ENCODE measurements around the gene SLC4A1. TPM values are rescaled to one million over a fixed set of nuclear protein-coding genes. Genes with fewer than 3 reads are reported as not detected.
A peak's percentile ranks its signal among the peaks of the same experiment; 100 is the strongest.

The SLC4A1 gene
- total RNA-seq, 1 experiment from 2014 or later: 0.22 TPM

DNA sequence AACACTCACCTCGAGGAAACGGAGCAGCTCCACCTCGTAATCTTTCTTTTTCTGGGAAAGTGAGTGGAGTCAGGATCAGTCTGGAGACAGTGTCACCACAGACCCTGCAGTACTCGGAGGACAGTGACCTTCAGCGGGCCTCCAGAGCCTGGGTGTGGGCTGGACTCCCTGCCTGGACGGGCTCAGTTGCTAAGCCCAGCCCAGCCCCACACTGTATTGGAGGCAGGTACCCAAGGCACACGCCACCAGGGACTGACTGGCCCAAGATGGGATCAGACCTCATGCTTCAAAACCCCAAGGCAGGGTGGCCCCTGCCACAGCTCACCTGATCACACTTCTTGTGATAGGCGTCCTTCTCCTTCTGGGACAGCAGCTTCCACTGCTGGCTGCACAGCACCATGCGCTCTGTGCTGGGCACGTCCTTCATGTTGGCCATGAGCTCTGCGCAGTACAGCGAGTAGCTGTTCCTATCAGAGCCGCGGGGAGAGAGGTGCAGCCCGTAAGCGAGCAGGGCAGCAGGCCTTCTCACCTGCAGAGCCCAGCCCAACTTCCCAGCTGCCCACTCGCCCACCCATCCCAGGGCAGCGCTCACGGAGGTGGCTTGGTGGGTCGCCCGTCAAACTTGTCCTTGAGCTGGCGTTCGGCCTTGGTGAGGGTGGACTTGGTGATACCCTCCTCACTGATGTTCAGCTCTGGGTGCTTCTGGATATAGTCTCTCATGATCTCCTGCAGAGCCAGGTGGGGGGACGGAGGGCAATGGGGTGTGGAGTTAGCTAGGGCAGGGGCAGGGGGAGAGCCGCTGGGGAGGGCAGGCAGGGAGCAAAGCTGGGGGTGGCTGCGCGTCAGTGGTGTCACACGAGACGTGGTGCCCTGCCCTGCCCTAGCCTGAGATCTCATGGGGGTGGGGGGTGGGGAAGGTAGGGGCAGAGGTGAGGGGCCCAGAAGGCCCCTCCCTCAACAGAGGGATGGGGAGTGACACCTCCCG, 56.4 kb downstream of the SLC4A1 start:
- no peaks in the 10 kb centered on the region for H3K9me2 ChIP-seq (ENCODE audit: insufficient read depth)
- no peak overlapping the region for H2AFZ ChIP-seq (ENCODE audit: low read depth, low read length, poor library complexity, severe bottlenecking)
- BruUV-seq (replicated peaks): no TSS peak
- TF ChIP-seq YY1 (IDR thresholded peaks at IDR 0.05; ENCODE audit: extremely low read depth, insufficient replicate concordance, low read depth, low read length): no peak
- no peak for TF ChIP-seq POLR2A (IDR thresholded peaks at IDR 0.05; ENCODE audit: borderline replicate concordance, extremely low read depth, insufficient read depth, insufficient read length)
- no peak for TF ChIP-seq EZH2phosphoT487 (IDR thresholded peaks at IDR 0.05; ENCODE audit: borderline replicate concordance)
- no peak for TF ChIP-seq SRF (IDR thresholded peaks at IDR 0.05; ENCODE audit: low read depth)
- TF ChIP-seq POLR2AphosphoS5 (IDR thresholded peaks at IDR 0.05; ENCODE audit: low read depth, low read length): no peak
- TF ChIP-seq EGR1 (IDR thresholded peaks at IDR 0.05; ENCODE audit: low read depth): no peak
- no peak for TF ChIP-seq EZH2 (IDR thresholded peaks at IDR 0.05)
- TF ChIP-seq, protein P1, sequence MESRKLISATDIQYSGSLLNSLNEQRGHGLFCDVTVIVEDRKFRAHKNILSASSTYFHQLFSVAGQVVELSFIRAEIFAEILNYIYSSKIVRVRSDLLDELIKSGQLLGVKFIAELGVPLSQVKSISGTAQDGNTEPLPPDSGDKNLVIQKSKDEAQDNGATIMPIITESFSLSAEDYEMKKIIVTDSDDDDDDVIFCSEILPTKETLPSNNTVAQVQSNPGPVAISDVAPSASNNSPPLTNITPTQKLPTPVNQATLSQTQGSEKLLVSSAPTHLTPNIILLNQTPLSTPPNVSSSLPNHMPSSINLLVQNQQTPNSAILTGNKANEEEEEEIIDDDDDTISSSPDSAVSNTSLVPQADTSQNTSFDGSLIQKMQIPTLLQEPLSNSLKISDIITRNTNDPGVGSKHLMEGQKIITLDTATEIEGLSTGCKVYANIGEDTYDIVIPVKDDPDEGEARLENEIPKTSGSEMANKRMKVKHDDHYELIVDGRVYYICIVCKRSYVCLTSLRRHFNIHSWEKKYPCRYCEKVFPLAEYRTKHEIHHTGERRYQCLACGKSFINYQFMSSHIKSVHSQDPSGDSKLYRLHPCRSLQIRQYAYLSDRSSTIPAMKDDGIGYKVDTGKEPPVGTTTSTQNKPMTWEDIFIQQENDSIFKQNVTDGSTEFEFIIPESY (IDR thresholded peaks at IDR 0.05; ENCODE audit: extremely low read depth, insufficient replicate concordance, low read length): no peak
- TF ChIP-seq JUND (IDR thresholded peaks at IDR 0.05): no peak
- TF ChIP-seq, protein P2, sequence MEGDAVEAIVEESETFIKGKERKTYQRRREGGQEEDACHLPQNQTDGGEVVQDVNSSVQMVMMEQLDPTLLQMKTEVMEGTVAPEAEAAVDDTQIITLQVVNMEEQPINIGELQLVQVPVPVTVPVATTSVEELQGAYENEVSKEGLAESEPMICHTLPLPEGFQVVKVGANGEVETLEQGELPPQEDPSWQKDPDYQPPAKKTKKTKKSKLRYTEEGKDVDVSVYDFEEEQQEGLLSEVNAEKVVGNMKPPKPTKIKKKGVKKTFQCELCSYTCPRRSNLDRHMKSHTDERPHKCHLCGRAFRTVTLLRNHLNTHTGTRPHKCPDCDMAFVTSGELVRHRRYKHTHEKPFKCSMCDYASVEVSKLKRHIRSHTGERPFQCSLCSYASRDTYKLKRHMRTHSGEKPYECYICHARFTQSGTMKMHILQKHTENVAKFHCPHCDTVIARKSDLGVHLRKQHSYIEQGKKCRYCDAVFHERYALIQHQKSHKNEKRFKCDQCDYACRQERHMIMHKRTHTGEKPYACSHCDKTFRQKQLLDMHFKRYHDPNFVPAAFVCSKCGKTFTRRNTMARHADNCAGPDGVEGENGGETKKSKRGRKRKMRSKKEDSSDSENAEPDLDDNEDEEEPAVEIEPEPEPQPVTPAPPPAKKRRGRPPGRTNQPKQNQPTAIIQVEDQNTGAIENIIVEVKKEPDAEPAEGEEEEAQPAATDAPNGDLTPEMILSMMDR (IDR thresholded peaks at IDR 0.05 in 2 of 3, conservative IDR thresholded peaks at IDR 0.05 in 1 of 3; ENCODE audit: borderline replicate concordance in 1 of 3, insufficient read depth in 1 of 3, low read depth in 2 of 3, low read length in 2 of 3): no peak
- no peak for TF ChIP-seq FOSL1 (IDR thresholded peaks at IDR 0.05; ENCODE audit: low read depth)
- TF ChIP-seq ZFX (IDR thresholded peaks at IDR 0.05): no peak
- TF ChIP-seq, protein P3, sequence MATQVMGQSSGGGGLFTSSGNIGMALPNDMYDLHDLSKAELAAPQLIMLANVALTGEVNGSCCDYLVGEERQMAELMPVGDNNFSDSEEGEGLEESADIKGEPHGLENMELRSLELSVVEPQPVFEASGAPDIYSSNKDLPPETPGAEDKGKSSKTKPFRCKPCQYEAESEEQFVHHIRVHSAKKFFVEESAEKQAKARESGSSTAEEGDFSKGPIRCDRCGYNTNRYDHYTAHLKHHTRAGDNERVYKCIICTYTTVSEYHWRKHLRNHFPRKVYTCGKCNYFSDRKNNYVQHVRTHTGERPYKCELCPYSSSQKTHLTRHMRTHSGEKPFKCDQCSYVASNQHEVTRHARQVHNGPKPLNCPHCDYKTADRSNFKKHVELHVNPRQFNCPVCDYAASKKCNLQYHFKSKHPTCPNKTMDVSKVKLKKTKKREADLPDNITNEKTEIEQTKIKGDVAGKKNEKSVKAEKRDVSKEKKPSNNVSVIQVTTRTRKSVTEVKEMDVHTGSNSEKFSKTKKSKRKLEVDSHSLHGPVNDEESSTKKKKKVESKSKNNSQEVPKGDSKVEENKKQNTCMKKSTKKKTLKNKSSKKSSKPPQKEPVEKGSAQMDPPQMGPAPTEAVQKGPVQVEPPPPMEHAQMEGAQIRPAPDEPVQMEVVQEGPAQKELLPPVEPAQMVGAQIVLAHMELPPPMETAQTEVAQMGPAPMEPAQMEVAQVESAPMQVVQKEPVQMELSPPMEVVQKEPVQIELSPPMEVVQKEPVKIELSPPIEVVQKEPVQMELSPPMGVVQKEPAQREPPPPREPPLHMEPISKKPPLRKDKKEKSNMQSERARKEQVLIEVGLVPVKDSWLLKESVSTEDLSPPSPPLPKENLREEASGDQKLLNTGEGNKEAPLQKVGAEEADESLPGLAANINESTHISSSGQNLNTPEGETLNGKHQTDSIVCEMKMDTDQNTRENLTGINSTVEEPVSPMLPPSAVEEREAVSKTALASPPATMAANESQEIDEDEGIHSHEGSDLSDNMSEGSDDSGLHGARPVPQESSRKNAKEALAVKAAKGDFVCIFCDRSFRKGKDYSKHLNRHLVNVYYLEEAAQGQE (IDR thresholded peaks at IDR 0.05; ENCODE audit: low read depth): no peak
- no peak for TF ChIP-seq SIN3A (IDR thresholded peaks at IDR 0.05; ENCODE audit: low read depth)
- no peak for TF ChIP-seq ELF1 (IDR thresholded peaks at IDR 0.05; ENCODE audit: borderline replicate concordance, low read depth)
- RAD21 ChIA-PET (ENCODE audit: low non-redundant PET in 1 of 2, low total read pairs in 2 of 2, uncharacterized antibody in 2 of 2, unreplicated experiment in 2 of 2): interaction anchor here in 1 of 2 experiments (0.6 to 1.2 kb wide), 3 partner anchors 115 to 196 kb away, joined by 3 to 4 read pairs (median 3); no protein-coding TSS in a partner anchor
- no peaks in the 10 kb centered on the region for H3K27me3 ChIP-seq (ENCODE audit: insufficient read depth, low read length)
- no peak overlapping the region for H3K4me3 ChIP-seq (replicated peaks in 1 of 2; ENCODE audit: low read depth in 1 of 2, low read length in 2 of 2)
- intact Hi-C loops (cut with micrococcal nuclease): loop anchor here (2.0 to 10.0 kb wide), 2 partner anchors 115 to 313 kb away; no protein-coding TSS in a partner anchor
- ATAC-seq (no peak), DNase-seq (ENCODE audit: low read depth, low spot score) (no peak)
- peak overlapping the region; percentile 39; the same call in 1 of the 2 replicates for H3K9ac ChIP-seq (ENCODE audit: low read length)
- peak overlapping the region; percentile 42 for H3K27ac ChIP-seq (ENCODE audit: low read depth, low read length)
- H3K4me1 ChIP-seq (ENCODE audit: control insufficient read depth in 1 of 2, insufficient read depth in 2 of 2, low read length in 2 of 2): peaks cover 19 to 43% of the 10 kb centered on the region in 2 experiments
- peak overlapping the region; percentile 70; the same call in 1 of the 2 replicates for H3K4me2 ChIP-seq (ENCODE audit: low read length)
- H3K9me3 ChIP-seq (ENCODE audit: control insufficient read depth in 1 of 2, insufficient read depth in 1 of 2, low read depth in 1 of 2, low read length in 2 of 2): no peaks in the 10 kb centered on the region
- peaks cover 24% of the 10 kb centered on the region for H3K79me2 ChIP-seq (ENCODE audit: insufficient read depth, low read length)
- CTCF ChIA-PET: interaction anchor here (1.2 to 3.0 kb wide), 6 partner anchors 10 to 311 kb away, joined by 3 to 19 read pairs (median 8); partner anchors contain the start of genes FAM171A2, GRN and SLC25A39
- POLR2A ChIA-PET: interaction anchor here (1.4 kb wide), 1 partner anchor 141 kb away, joined by 3 read pairs; the partner anchor contains the start of gene G6PC3
- H3K36me3 ChIP-seq (ENCODE audit: control insufficient read depth in 1 of 2, insufficient read depth in 2 of 2, low read length in 2 of 2): peaks cover 29 to 61% of the 10 kb centered on the region in 2 experiments; a peak in 3 of 4 replicates
- H4K20me1 ChIP-seq (ENCODE audit: insufficient read depth): no peaks in the 10 kb centered on the region
